ENCODE data around the gene GPR32. TPM values are rescaled to one million over a fixed set of nuclear protein-coding genes. Genes with fewer than 3 reads are reported as not detected.

GPR32 gene
- total and polyA plus RNA-seq, 2 of the 8 experiments (the other 6 are each of a cell fraction or from before 2014, with no cell fraction given) = not detected

DNA sequence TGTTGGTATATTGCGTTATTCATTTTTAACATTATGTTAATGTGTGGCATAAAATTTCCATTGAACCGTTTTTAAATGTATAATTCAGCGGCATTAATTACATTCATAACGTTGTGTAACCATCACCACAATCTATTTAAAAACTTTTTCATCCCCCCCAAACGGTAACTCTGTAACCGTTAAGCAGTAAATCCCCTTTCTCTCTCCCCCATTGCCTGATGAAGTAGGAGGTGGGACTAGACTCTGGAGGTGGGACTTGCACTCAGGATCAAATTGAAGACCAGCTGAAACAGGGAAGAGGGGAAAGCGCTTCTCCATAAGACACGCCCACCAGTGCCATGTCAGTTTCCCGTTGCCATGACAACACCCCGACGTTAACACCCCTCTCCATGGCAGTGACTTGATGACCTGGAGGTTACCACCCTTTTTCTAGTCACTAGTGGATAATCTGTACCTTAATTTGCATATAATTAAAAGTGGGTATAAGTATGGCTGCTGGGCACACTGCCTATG lies 30.3 kb upstream of the GPR32 start:
- H3K4me1 ChIP-seq (replicated peaks in 1 of 4; ENCODE audit: control insufficient read depth in 3 of 4, insufficient read depth in 4 of 4, low read length in 3 of 4) = peaks cover 0 to 4% (median 0%) of the 10 kb centered on the region in 4 experiments; a peak in 1 of 7 replicates
- H3K56ac ChIP-seq (replicated peaks; ENCODE audit: insufficient read length, low read depth, low read length) = no peak overlapping the region
- no peak overlapping the region for H2BK120ac ChIP-seq (replicated peaks; ENCODE audit: low read depth, low read length)
- no peak overlapping the region for H2BK20ac ChIP-seq (ENCODE audit: low read length)
- no peak overlapping the region for H3K4me2 ChIP-seq (ENCODE audit: insufficient read depth in 1 of 2, low read depth in 2 of 2, low read length in 2 of 2)
- no peak overlapping the region for H4K91ac ChIP-seq (replicated peaks; ENCODE audit: insufficient read length, low read length)
- no peak overlapping the region for H2AFZ ChIP-seq (ENCODE audit: low read length)
- no peak overlapping the region for H2AK5ac ChIP-seq (ENCODE audit: low read depth, low read length)
- no peaks in the 10 kb centered on the region for H3K36me3 ChIP-seq (ENCODE audit: control insufficient read depth in 2 of 4, insufficient read depth in 4 of 4, low read length in 3 of 4)
- no peak overlapping the region for H3K27ac ChIP-seq (ENCODE audit: low read depth, low read length)
- TF ChIP-seq SIN3A (conservative IDR thresholded peaks at IDR 0.05 in 1 of 2, IDR thresholded peaks at IDR 0.05 in 1 of 2; ENCODE audit: low read depth in 1 of 2, low read length in 2 of 2) (0 out of 4 replicates have a peak, but pooled peaks of 1 of the 2 experiments have one; percentile 20), POLR2A (IDR thresholded peaks at IDR 0.05; ENCODE audit: control extremely low read depth in 1 of 2, low read depth in 2 of 2, low read length in 2 of 2) (no peak)
- H3K18ac ChIP-seq (ENCODE audit: extremely low read depth, low read length) = no peak overlapping the region
- H3K4ac ChIP-seq (replicated peaks; ENCODE audit: insufficient read length, low read depth, low read length) = no peak overlapping the region
- H4K20me1 ChIP-seq (replicated peaks in 1 of 2; ENCODE audit: control insufficient read depth in 1 of 2, insufficient read depth in 2 of 2, low read length in 2 of 2) = peaks cover 0 to 2% of the 10 kb centered on the region in 2 experiments
- CTCF ChIA-PET (ENCODE audit: partially characterized antibody) = interaction anchor here (0.6 to 1.8 kb wide), 4 partner anchors 11 to 184 kb away, joined by 3 read pairs; no protein-coding TSS in a partner anchor
- H3K4me3 ChIP-seq (ENCODE audit: extremely low read depth in 1 of 4, insufficient read depth in 2 of 4, low read depth in 3 of 4, low read length in 4 of 4) = no peak overlapping the region
- POLR2A ChIA-PET (ENCODE audit: partially characterized antibody) = interaction anchor here (1.1 to 1.5 kb wide), 3 partner anchors 15 to 65 kb away, joined by 3 to 4 read pairs (median 3); no protein-coding TSS in a partner anchor
- no peak overlapping the region for H2BK12ac ChIP-seq (ENCODE audit: low read depth, low read length)
- peaks cover 0 to 2% (median 0%) of the 10 kb centered on the region in 4 experiments; a peak in 1 of 7 replicates for H3K27me3 ChIP-seq (replicated peaks in 1 of 4; ENCODE audit: control insufficient read depth in 3 of 4, extremely low read depth in 1 of 4, insufficient read depth in 3 of 4, low read length in 3 of 4)
- H3K79me2 ChIP-seq (ENCODE audit: control insufficient read depth in 1 of 2, insufficient read depth in 2 of 2, low read length in 2 of 2) = no peaks in the 10 kb centered on the region
- no peak overlapping the region for H2BK15ac ChIP-seq (ENCODE audit: low read length)
- 74 to 100% methylated on average over 1 to 11 of the region's 11 CpGs for WGBS, 2 experiments (ENCODE audit: extremely low coverage in 1 of 2, insufficient coverage in 1 of 2, insufficient read length in 1 of 2, insufficient replicate concordance in 2 of 2, low coverage in 1 of 2, low lambda C conversion rate in 2 of 2, missing lambda C conversion rate in 1 of 2)
- DNase-seq (ENCODE audit: low read depth in 1 of 2, low spot score in 2 of 2) (peak in 1 of 2 experiments; percentile 68), FAIRE-seq (peak; percentile 52)
- H3K79me1 ChIP-seq (ENCODE audit: low read depth, low read length) = no peaks in the 10 kb centered on the region
- H3K23ac ChIP-seq (ENCODE audit: insufficient read length) = no peak overlapping the region
- no peak overlapping the region for H4K8ac ChIP-seq (ENCODE audit: extremely low read depth, insufficient read depth, low read length)
- H2BK5ac ChIP-seq (ENCODE audit: low read depth, low read length) = no peak overlapping the region
- no peaks in the 10 kb centered on the region for H3K23me2 ChIP-seq (ENCODE audit: low read depth, low read length)
- no peak overlapping the region for H4K5ac ChIP-seq (ENCODE audit: insufficient read length, low read depth, low read length)
- H3K14ac ChIP-seq (ENCODE audit: insufficient read length) = no peak overlapping the region
- no peaks in the 10 kb centered on the region for H3K9me3 ChIP-seq (ENCODE audit: insufficient read depth in 2 of 2, low read depth in 1 of 2, low read length in 1 of 2)
- no peak overlapping the region for H3K9ac ChIP-seq (replicated peaks in 1 of 4; ENCODE audit: extremely low read depth in 1 of 4, low read depth in 3 of 4, low read length in 3 of 4)
